Liver (tissue), 9 donors: Measurements from ENCODE around the gene PROCA1. TPM values are rescaled to one million over a fixed set of nuclear protein-coding genes. Genes with fewer than 3 reads are reported as not detected.

Source experiments
- DNase-seq: peaks from one replicate; pipeline ENCODE4 v3.0.0-alpha.2; 2017; ENCODE audit warnings: low spot score
- H3K27ac ChIP-seq, 2 donors: one replicate each; pipeline ENCODE4 v1.7.0; 2013; ENCODE audit warnings: inconsistent platforms in 2 of 2, low read length in 2 of 2, control low read depth in 1 of 2, low read depth in 1 of 2, mild to moderate bottlenecking in 1 of 2
- H3K27me3 ChIP-seq, 4 donors: one replicate each; pipeline versions ENCODE4 v1.6.1 to v1.7.0; 2013; ENCODE audit warnings: low read length in 3 of 4, inconsistent platforms in 1 of 4, mild to moderate bottlenecking in 1 of 4, moderate library complexity in 1 of 4; ENCODE audit not compliant: control insufficient read depth in 4 of 4, insufficient read depth in 4 of 4
- H3K36me3 ChIP-seq, 4 donors: one replicate each; pipeline versions ENCODE4 v1.6.1 to v1.7.0; 2013; ENCODE audit warnings: low read length in 3 of 4, mild to moderate bottlenecking in 3 of 4, low read depth in 1 of 4, moderate library complexity in 1 of 4; ENCODE audit not compliant: control insufficient read depth in 4 of 4, insufficient read depth in 3 of 4
- H3K4me1 ChIP-seq, 4 donors: one replicate each; pipeline versions ENCODE4 v1.6.1 to v1.7.0; 2013; ENCODE audit warnings: low read length in 3 of 4, mild to moderate bottlenecking in 3 of 4, moderate library complexity in 1 of 4; ENCODE audit not compliant: control insufficient read depth in 4 of 4, insufficient read depth in 4 of 4
- H3K4me3 ChIP-seq, 3 donors: one replicate each; pipeline versions ENCODE4 v1.6.1 to v1.7.0; 2013; ENCODE audit warnings: low read length in 3 of 3, control low read depth in 1 of 3, low read depth in 1 of 3, mild to moderate bottlenecking in 1 of 3
- H3K9ac ChIP-seq, 2 donors: one replicate each; pipeline ENCODE4 v1.7.0; 2013; ENCODE audit warnings: low read length in 2 of 2, mild to moderate bottlenecking in 2 of 2, moderate library complexity in 2 of 2, control low read depth in 1 of 2, low read depth in 1 of 2
- H3K9me3 ChIP-seq, 4 donors: one replicate each; pipeline versions ENCODE4 v1.6.1 to v1.7.0; 2013; ENCODE audit warnings: low read length in 3 of 4; ENCODE audit not compliant: control insufficient read depth in 4 of 4
- ATF3 ChIP-seq: IDR thresholded peaks from 2 replicates; pipeline ENCODE4 v1.6.1; 2016; ENCODE audit warnings: antibody characterized with exemption
- CTCF ChIP-seq: fragments of 150-350 bp; IDR thresholded peaks from 2 replicates; pipeline ENCODE4 v1.5.1; 2017; ENCODE audit warnings: improper control_type of control experiment, low read depth, low read length; ENCODE audit not compliant: missing input control
- EGR1 ChIP-seq, 2 donors: IDR thresholded peaks; 2 replicates each; pipeline ENCODE4 v1.6.1; 2016 to 2018; ENCODE audit warnings: antibody characterized with exemption in 2 of 2, low read depth in 2 of 2
- HNF4G ChIP-seq: IDR thresholded peaks from 2 replicates; pipeline ENCODE4 v1.6.1; 2016; ENCODE audit warnings: antibody characterized with exemption
- JUND ChIP-seq, 2 donors: IDR thresholded peaks; 2 replicates each; pipeline ENCODE4 v1.6.1; 2016; ENCODE audit warnings: antibody characterized with exemption in 2 of 2
- MAX ChIP-seq: IDR thresholded peaks from 2 replicates; pipeline ENCODE4 v1.6.1; 2016; ENCODE audit warnings: antibody characterized with exemption
- RAD21 ChIP-seq, 2 donors: IDR thresholded peaks; 2 replicates each; pipeline ENCODE4 v1.6.1; 2016; ENCODE audit warnings: antibody characterized with exemption in 2 of 2, mild to moderate bottlenecking in 2 of 2
- REST ChIP-seq: IDR thresholded peaks from 2 replicates; pipeline ENCODE4 v1.6.1; 2016; ENCODE audit warnings: antibody characterized with exemption, mild to moderate bottlenecking
- RXRA ChIP-seq, 2 donors: IDR thresholded peaks; 2 replicates each; pipeline ENCODE4 v1.6.1; 2017 to 2018; ENCODE audit warnings: antibody characterized with exemption in 2 of 2, mild to moderate bottlenecking in 1 of 2
- ZBTB33 ChIP-seq: IDR thresholded peaks from 2 replicates; pipeline ENCODE4 v1.6.1; 2016; ENCODE audit warnings: antibody characterized with exemption
- WGBS: extraction: QIAGEN DNeasy Blood & Tissue Kit; methylation state at CpG from one replicate; pipeline ENCODE4 v1.1.7; 2013; 5-methylcytosine and 5-hydroxymethylcytosine counted together
- polyA plus RNA-seq, 2 donors: library from polyadenylated mRNA; stranded (reverse) in 1 of 2; unstranded in 1 of 2; fragments of 200-250 nt in 1 of 2; fragments of >200 nt in 1 of 2; fragmentation: Nextera tagmentation in 1 of 2; extraction: Ambion mirVana in 1 of 2; gene quantifications; one replicate each; pipeline versions ENCODE4 v1.2.1 to v1.2.3, GENCODE V29; 2013 to 2015
- total RNA-seq, 2 donors: library from RNA; depleted of rRNA; stranded (reverse); fragments of >200 nt; gene quantifications; one replicate each; pipeline ENCODE4 v1.2.3, GENCODE V29; 2014
- donor health status: healthy.
- donor health status: healthy.
- donor health status: healthy.
- donor health status: healthy.
- donor health status: healthy.

PROCA1 gene
- total and polyA plus RNA-seq, 4 donors, result 0.16 to 0.65 (median 0.35) TPM

GRCh38 chr17:28743243-28744103 is 31.8 kb upstream of the PROCA1 start, which contains the start of gene TRAF4:
Gene TRAF4 (plus strand): TSS chr17:28744011. CDS start chr17:28744113, 102 bp downstream.
- Histone ChIP-seq H3K27me3 (no peaks in the 10 kb centered on the region), H3K36me3 (peaks cover 4 to 15% (median 12%) of the 10 kb centered on the region in 4 donors), H3K4me3 (peak within 1 kb of the TSS; percentile 72 to 93 (median 92)), H3K27ac (peak within 1 kb of the TSS; percentile 74 to 92), H3K9ac (peak within 1 kb of the TSS; percentile 63 to 79), H3K4me1 (peaks cover 16 to 41% (median 30%) of the 10 kb centered on the region in 4 donors), H3K9me3 (no peaks in the 10 kb centered on the region)
- DNase-seq, result peak; percentile 81
- WGBS, result 2% methylated on average over 70 of the region's 70 CpGs
- no peak for TF ChIP-seq ATF3
- no peak for TF ChIP-seq EGR1 (IDR thresholded peaks at IDR 0.05; ENCODE audit: low read depth in 2 of 2)
- no peak for TF ChIP-seq RAD21 (IDR thresholded peaks at IDR 0.05)
- TF ChIP-seq HNF4G, result no peak
- no peak for TF ChIP-seq REST
- no peak for TF ChIP-seq ZBTB33
- no peak for TF ChIP-seq RXRA (IDR thresholded peaks at IDR 0.05)
- TF ChIP-seq JUND (IDR thresholded peaks at IDR 0.05), result no peak
- peak; percentile 20 for TF ChIP-seq CTCF

- 83% methylated on average over 19 of the region's 19 CpGs for WGBS
- H3K9me3 ChIP-seq, result no peaks in the 10 kb centered on the region
- H3K36me3 ChIP-seq, result no peaks in the 10 kb centered on the region
- no peaks in the 10 kb centered on the region for H3K27me3 ChIP-seq
- no peak overlapping the region for H3K9ac ChIP-seq
- peaks cover 11 to 23% (median 19%) of the 10 kb centered on the region in 4 donors for H3K4me1 ChIP-seq
- TF ChIP-seq MAX, result no peak
- H3K4me3 ChIP-seq, result no peak overlapping the region
- no peak overlapping the region for H3K27ac ChIP-seq
- no peak for DNase-seq
Observed at GRCh38 chr17:28741358-28742349, 30.0 kb upstream of the PROCA1 start.
